Stimulated activated CD4-positive, alpha-beta T cell treated with anti-CD3 and anti-CD28 coated beads, TNF-alpha, amount 100 ng/mL, for 48 hours (primary cell): ENCODE measurements around the gene UQCRFS1.

Source experiments
- DNase-seq, 3 donors: peaks; one replicate each; pipeline ENCODE4 v3.0.0-alpha.2; 2020; ENCODE audit warnings: low read depth in 3 of 3

The UQCRFS1 gene

GRCh38 chr19:29155683-29156082, 57.3 kb downstream of the UQCRFS1 start:
- DNase-seq, result no peak
